H9 (cell line): ENCODE results near the gene EML1. TPM values are rescaled to one million over a fixed set of nuclear protein-coding genes. Genes with fewer than 3 reads are reported as not detected.

ENCODE experiments used
- DNase-seq: peaks from one replicate; pipeline ENCODE4 v3.0.0-alpha.2; 2017
- H2AFZ ChIP-seq: one replicate; pipeline ENCODE4 v1.6.1; 2013; ENCODE audit warnings: mild to moderate bottlenecking, low read length, control low read depth, moderate library complexity
- H2AK5ac ChIP-seq: 2 replicates; pipeline ENCODE4 v1.6.1; 2013; ENCODE audit warnings: low read length, control low read depth, mixed read lengths; ENCODE audit not compliant: insufficient read length
- H2BK120ac ChIP-seq: one replicate; pipeline ENCODE4 v1.6.1; 2013; ENCODE audit warnings: low read depth, mild to moderate bottlenecking, low read length, control low read depth, inconsistent platforms; ENCODE audit not compliant: poor library complexity, severe bottlenecking
- H2BK12ac ChIP-seq: 2 replicates; pipeline ENCODE4 v1.6.1; 2013; ENCODE audit warnings: low read length, control low read depth, mixed read lengths, low read depth; ENCODE audit not compliant: insufficient read length
- H2BK15ac ChIP-seq: 2 replicates; pipeline ENCODE4 v1.6.1; 2013; ENCODE audit warnings: low read depth, low read length, control low read depth
- H2BK20ac ChIP-seq: one replicate; pipeline ENCODE4 v1.6.1; 2013; ENCODE audit warnings: low read depth, mild to moderate bottlenecking, low read length, control low read depth, inconsistent platforms; ENCODE audit not compliant: poor library complexity, severe bottlenecking
- H2BK5ac ChIP-seq: 2 replicates; pipeline ENCODE4 v1.6.1; 2013; ENCODE audit warnings: low read length, control low read depth, mixed read lengths; ENCODE audit not compliant: insufficient read length
- H3K14ac ChIP-seq: 2 replicates; pipeline ENCODE4 v1.6.1; 2013; ENCODE audit warnings: low read length, control low read depth; ENCODE audit not compliant: insufficient read depth
- H3K18ac ChIP-seq: 2 replicates; pipeline ENCODE4 v1.6.1; 2013; ENCODE audit warnings: low read depth, mild to moderate bottlenecking, mixed read lengths, low read length, control low read depth; ENCODE audit not compliant: insufficient read length
- H3K23ac ChIP-seq: 2 replicates; pipeline ENCODE4 v1.6.1; 2013; ENCODE audit warnings: low read length, control low read depth, mixed read lengths, low read depth; ENCODE audit not compliant: insufficient read length
- H3K23me2 ChIP-seq: 2 replicates; pipeline ENCODE4 v1.6.1; 2013; ENCODE audit warnings: low read depth, mild to moderate bottlenecking, mixed read lengths, low read length, control low read depth; ENCODE audit not compliant: insufficient read length, poor library complexity, severe bottlenecking
- H3K27ac ChIP-seq: 2 replicates; pipeline ENCODE4 v1.5.1; 2013; ENCODE audit warnings: low read length, control low read depth, mixed read lengths, low read depth; ENCODE audit not compliant: insufficient read length
- H3K27me3 ChIP-seq: 2 replicates; pipeline ENCODE4 v1.6.1; 2013; ENCODE audit warnings: low read length, control low read depth, inconsistent platforms; ENCODE audit not compliant: insufficient read depth
- H3K4ac ChIP-seq: 2 replicates; pipeline ENCODE4 v1.6.1; 2013; ENCODE audit warnings: low read depth, mild to moderate bottlenecking, control low read depth, inconsistent platforms, low read length, moderate library complexity
- H3K4me1 ChIP-seq: 2 replicates; pipeline ENCODE4 v1.6.1; 2013; ENCODE audit warnings: low read length, control low read depth, inconsistent platforms; ENCODE audit not compliant: insufficient read depth
- H3K4me2 ChIP-seq: 2 replicates; pipeline ENCODE4 v1.6.1; 2013; ENCODE audit warnings: low read length, control low read depth, mixed read lengths; ENCODE audit not compliant: insufficient read length, insufficient read depth
- H3K56ac ChIP-seq: 2 replicates; pipeline ENCODE4 v1.6.1; 2013; ENCODE audit warnings: low read depth, mild to moderate bottlenecking, mixed read lengths, low read length, control low read depth; ENCODE audit not compliant: insufficient read length
- H3K79me1 ChIP-seq: 2 replicates; pipeline ENCODE4 v1.6.1; 2013; ENCODE audit warnings: low read depth, mild to moderate bottlenecking, moderate library complexity, low read length, control low read depth, inconsistent platforms; ENCODE audit not compliant: insufficient read depth, poor library complexity, severe bottlenecking
- H3K79me2 ChIP-seq: 2 replicates; pipeline ENCODE4 v1.6.1; 2013; ENCODE audit warnings: low read length, control low read depth, inconsistent platforms; ENCODE audit not compliant: insufficient read depth
- H3K9ac ChIP-seq: 2 replicates; pipeline ENCODE4 v1.6.1; 2013; ENCODE audit warnings: low read length, control low read depth, mixed read lengths; ENCODE audit not compliant: insufficient read length; ENCODE audit errors: extremely low read depth
- H3K9me3 ChIP-seq: one replicate; pipeline ENCODE4 v1.6.1; 2013; ENCODE audit warnings: low read depth, low read length, inconsistent platforms; ENCODE audit not compliant: control insufficient read depth
- H3T11ph ChIP-seq: one replicate; pipeline ENCODE4 v1.6.1; 2013; ENCODE audit warnings: mild to moderate bottlenecking, low read length, control low read depth, inconsistent platforms
- H4K20me1 ChIP-seq: one replicate; pipeline ENCODE4 v1.6.1; 2013; ENCODE audit not compliant: control insufficient read depth, insufficient read length, insufficient read depth
- H4K5ac ChIP-seq: 2 replicates; pipeline ENCODE4 v1.6.1; 2013; ENCODE audit warnings: low read depth, mild to moderate bottlenecking, mixed read lengths, low read length, control low read depth; ENCODE audit not compliant: insufficient read length
- H4K8ac ChIP-seq: replicated peaks from 2 replicates; pipeline ENCODE4 v1.6.1; 2013; ENCODE audit warnings: low read length, control low read depth, mixed read lengths, low read depth; ENCODE audit not compliant: insufficient read length
- H4K91ac ChIP-seq: 2 replicates; pipeline ENCODE4 v1.6.1; 2013; ENCODE audit warnings: low read depth, mild to moderate bottlenecking, moderate library complexity, mixed read lengths, low read length, control low read depth; ENCODE audit not compliant: insufficient read length
- H3K27ac Mint-ChIP-seq, 3 experiments: 2 replicates in 2 of 3; 3 replicates in 1 of 3; pipeline ENCODE4 v1.8.0; 2020 to 2021; ENCODE audit warnings: mixed read lengths in 3 of 3, mild to moderate bottlenecking in 1 of 3, moderate library complexity in 1 of 3
- H3K27me3 Mint-ChIP-seq: 2 replicates; pipeline ENCODE4 v1.8.0; 2021; ENCODE audit warnings: low read depth, mild to moderate bottlenecking, moderate library complexity, mixed read lengths
- H3K36me3 Mint-ChIP-seq, 3 experiments: 2 replicates in 2 of 3; 3 replicates in 1 of 3; pipeline ENCODE4 v1.8.0; 2020 to 2021; ENCODE audit warnings: low read depth in 3 of 3, mixed read lengths in 3 of 3; ENCODE audit not compliant: insufficient read depth in 1 of 3
- H3K4me1 Mint-ChIP-seq, 2 experiments: 2 replicates each; pipeline ENCODE4 v1.8.0; 2020; ENCODE audit warnings: mixed read lengths in 2 of 2
- H3K4me3 Mint-ChIP-seq, 2 experiments: 2 replicates in 1 of 2; 3 replicates in 1 of 2; pipeline ENCODE4 v1.8.0; 2020 to 2021; ENCODE audit warnings: mild to moderate bottlenecking in 2 of 2, mixed read lengths in 2 of 2, moderate library complexity in 1 of 2
- H3K9me3 Mint-ChIP-seq, 2 experiments: 2 replicates in 1 of 2; 3 replicates in 1 of 2; pipeline ENCODE4 v1.8.0; 2020; ENCODE audit warnings: mild to moderate bottlenecking in 2 of 2, mixed read lengths in 2 of 2, moderate library complexity in 1 of 2
- WGBS: extraction: QIAGEN DNeasy Blood & Tissue Kit; methylation state at CpG from one replicate; pipeline ENCODE4 v1.1.7; 2013; ENCODE audit warnings: missing lambda C conversion rate, low lambda C conversion rate, mixed read lengths; ENCODE audit not compliant: insufficient read length; ENCODE audit errors: extremely low coverage; 5-methylcytosine and 5-hydroxymethylcytosine counted together
- total RNA-seq: library from RNA; stranded (reverse); gene quantifications from 2 replicates; pipeline ENCODE4 v1.2.1, GENCODE V29; 2021
- TF ChIP-seq, protein P1 (sequence below): fragments of 200-600 bp; sonication (generic); conservative IDR thresholded peaks from 3 replicates; pipeline ENCODE4 v1.8.0; 2021; ENCODE audit warnings: antibody characterized with exemption, mild to moderate bottlenecking

Gene EML1
- total RNA-seq, 1 experiment from 2014 or later: 16.7 TPM

DNA sequence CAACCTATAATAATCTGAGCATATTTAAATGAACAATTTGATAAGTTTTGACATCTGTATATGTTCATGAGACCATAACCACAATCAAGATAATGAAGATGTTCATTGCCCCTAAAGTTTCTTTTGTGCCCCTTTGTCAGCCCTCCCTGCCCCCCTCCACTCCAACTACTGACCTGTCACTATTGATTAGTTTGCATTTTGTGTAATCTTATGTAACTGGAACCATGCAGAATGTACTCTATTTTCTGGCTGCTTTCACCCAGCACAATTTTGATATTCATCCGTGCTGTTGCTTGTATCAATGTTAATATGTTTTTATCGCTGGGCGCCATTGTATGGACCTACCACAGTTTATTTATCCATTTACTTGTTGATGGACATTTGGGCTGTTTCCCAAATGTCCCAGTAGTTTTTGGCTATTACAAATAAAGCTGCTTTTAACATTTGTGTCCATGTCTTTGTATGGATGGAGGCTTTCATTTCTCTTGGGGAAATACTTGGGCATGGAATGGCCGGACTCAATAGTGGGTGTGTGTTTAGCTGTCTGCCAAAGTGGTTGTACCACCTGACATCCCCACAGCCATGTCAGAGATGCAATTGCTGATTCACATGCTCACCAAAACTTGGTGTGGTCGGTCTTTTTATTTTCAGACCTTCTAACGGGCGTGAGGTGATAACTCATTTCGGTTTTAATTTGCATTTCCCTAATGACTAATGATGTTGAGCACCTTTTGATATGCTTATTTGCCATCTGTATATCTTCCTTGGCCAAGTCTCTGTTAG is 38.9 kb downstream of the EML1 start:
- no peak overlapping the region for H3K27ac Mint-ChIP-seq
- H3K4me1 ChIP-seq: peaks cover 2% of the 10 kb centered on the region; the same call in 1 of the 2 replicates
- no peaks in the 10 kb centered on the region for H3K27me3 Mint-ChIP-seq
- no peaks in the 10 kb centered on the region for H3K9me3 Mint-ChIP-seq
- no peak overlapping the region for H2BK5ac ChIP-seq
- no peak overlapping the region for H3K9ac ChIP-seq
- no peaks in the 10 kb centered on the region for H3K9me3 ChIP-seq
- DNase-seq: peak; percentile 15
- no peak overlapping the region for H3K18ac ChIP-seq
- H3K23ac ChIP-seq: no peak overlapping the region
- no peaks in the 10 kb centered on the region for H3K27me3 ChIP-seq
- no peak overlapping the region for H3K56ac ChIP-seq
- H3T11ph ChIP-seq: no peak overlapping the region
- no peak overlapping the region for H2AK5ac ChIP-seq
- no peak overlapping the region for H3K4me2 ChIP-seq
- no peaks in the 10 kb centered on the region for H4K20me1 ChIP-seq
- no peaks in the 10 kb centered on the region for H3K79me1 ChIP-seq
- H2BK12ac ChIP-seq: no peak overlapping the region
- H4K8ac ChIP-seq: no peak overlapping the region
- H3K14ac ChIP-seq: no peak overlapping the region
- no peak overlapping the region for H4K91ac ChIP-seq
- WGBS: no CpG with 5 or more reads among the region's 8 CpGs
- H2BK20ac ChIP-seq: no peak overlapping the region
- no peaks in the 10 kb centered on the region for H3K79me2 ChIP-seq
- TF ChIP-seq, protein P1, sequence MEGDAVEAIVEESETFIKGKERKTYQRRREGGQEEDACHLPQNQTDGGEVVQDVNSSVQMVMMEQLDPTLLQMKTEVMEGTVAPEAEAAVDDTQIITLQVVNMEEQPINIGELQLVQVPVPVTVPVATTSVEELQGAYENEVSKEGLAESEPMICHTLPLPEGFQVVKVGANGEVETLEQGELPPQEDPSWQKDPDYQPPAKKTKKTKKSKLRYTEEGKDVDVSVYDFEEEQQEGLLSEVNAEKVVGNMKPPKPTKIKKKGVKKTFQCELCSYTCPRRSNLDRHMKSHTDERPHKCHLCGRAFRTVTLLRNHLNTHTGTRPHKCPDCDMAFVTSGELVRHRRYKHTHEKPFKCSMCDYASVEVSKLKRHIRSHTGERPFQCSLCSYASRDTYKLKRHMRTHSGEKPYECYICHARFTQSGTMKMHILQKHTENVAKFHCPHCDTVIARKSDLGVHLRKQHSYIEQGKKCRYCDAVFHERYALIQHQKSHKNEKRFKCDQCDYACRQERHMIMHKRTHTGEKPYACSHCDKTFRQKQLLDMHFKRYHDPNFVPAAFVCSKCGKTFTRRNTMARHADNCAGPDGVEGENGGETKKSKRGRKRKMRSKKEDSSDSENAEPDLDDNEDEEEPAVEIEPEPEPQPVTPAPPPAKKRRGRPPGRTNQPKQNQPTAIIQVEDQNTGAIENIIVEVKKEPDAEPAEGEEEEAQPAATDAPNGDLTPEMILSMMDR: no peak
- H3K4me3 Mint-ChIP-seq: no peak overlapping the region
- H2BK120ac ChIP-seq: no peak overlapping the region
- H3K36me3 Mint-ChIP-seq: no peaks in the 10 kb centered on the region
- no peak overlapping the region for H3K27ac ChIP-seq
- H2BK15ac ChIP-seq: no peak overlapping the region
- H3K4ac ChIP-seq: no peak overlapping the region
- no peaks in the 10 kb centered on the region for H3K23me2 ChIP-seq
- no peak overlapping the region for H4K5ac ChIP-seq
- peaks cover 13 to 19% of the 10 kb centered on the region in 2 experiments for H3K4me1 Mint-ChIP-seq
- no peak overlapping the region for H2AFZ ChIP-seq
